Muscle of leg (tissue), 11 donors: Measurements from ENCODE around the gene ZNF503. TPM values are rescaled to one million over a fixed set of nuclear protein-coding genes. Genes with fewer than 3 reads are reported as not detected.
A peak's percentile ranks its signal among the peaks of the same experiment; 100 is the strongest.

Experiments used
- DNase-seq: peaks from one replicate; pipeline ENCODE4 v3.0.0; 2013
- H3K27ac ChIP-seq: one replicate; pipeline ENCODE4 v1.5.1; 2013; ENCODE audit warnings: mild to moderate bottlenecking, low read length, control low read depth
- H3K27me3 ChIP-seq: one replicate; pipeline ENCODE4 v1.6.1; 2013; ENCODE audit warnings: low read length; ENCODE audit not compliant: control insufficient read depth, insufficient read depth
- H3K36me3 ChIP-seq: one replicate; pipeline ENCODE4 v1.6.1; 2013; ENCODE audit warnings: low read length; ENCODE audit not compliant: control insufficient read depth, insufficient read depth
- H3K4me1 ChIP-seq: one replicate; pipeline ENCODE4 v1.6.1; 2013; ENCODE audit warnings: low read length; ENCODE audit not compliant: control insufficient read depth, insufficient read depth
- H3K4me3 ChIP-seq: one replicate; pipeline ENCODE4 v1.5.1; 2013; ENCODE audit warnings: low read length, control low read depth
- H3K9me3 ChIP-seq: replicated peaks from 2 replicates; pipeline ENCODE4 v1.6.1; 2013; ENCODE audit warnings: low read depth, low read length; ENCODE audit not compliant: control insufficient read depth
- WGBS: methylation state at CpG from one replicate; pipeline ENCODE4 v1.1.5; 2013; ENCODE audit warnings: missing lambda C conversion rate; ENCODE audit not compliant: insufficient coverage; 5-methylcytosine and 5-hydroxymethylcytosine counted together
- polyA plus RNA-seq, 8 donors: library from polyadenylated mRNA; unstranded; fragments of 120-200 nt; gene quantifications; one replicate each; pipeline versions ENCODE4 v1.2.1 to v1.2.3, GENCODE V29; 2013; ENCODE audit warnings: inconsistent platforms in 1 of 8, low replicate concordance in 1 of 8; ENCODE audit not compliant: insufficient read length in 8 of 8, insufficient read depth in 1 of 8
- total RNA-seq: library from RNA; stranded (reverse); fragments of 120-200 nt; gene quantifications from one replicate; pipeline ENCODE4 v1.2.4, GENCODE V29; 2013

Gene ZNF503
- total and polyA plus RNA-seq, 9 donors, result 3.6 to 19.1 (median 13.5) TPM

DNA sequence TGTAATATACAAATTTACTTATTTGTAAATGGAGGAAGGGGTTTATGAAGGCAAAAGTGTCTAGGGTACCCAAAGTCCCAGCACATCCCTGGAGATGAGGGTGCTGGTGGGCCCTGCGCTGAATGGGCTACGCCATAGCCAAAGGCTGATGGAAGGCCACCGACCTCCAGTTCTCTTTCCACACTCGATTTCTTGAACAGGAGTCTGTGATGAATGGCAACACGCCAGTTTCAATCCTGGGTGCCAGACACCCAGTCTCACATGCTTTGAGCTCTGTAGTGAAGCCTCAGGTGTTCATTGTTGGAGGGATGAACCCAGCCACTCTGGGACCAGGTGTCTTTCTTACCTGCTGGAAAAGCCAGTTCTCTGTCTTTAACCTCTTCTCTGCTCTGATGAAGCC, 30.6 kb upstream of the ZNF503 start:
- 95% methylated on average over 3 of the region's 5 CpGs for WGBS
- DNase-seq, result no peak
- H3K4me3 ChIP-seq, result no peak overlapping the region
- peaks cover 19% of the 10 kb centered on the region for H3K4me1 ChIP-seq
- H3K27ac ChIP-seq, result no peak overlapping the region
- no peaks in the 10 kb centered on the region for H3K9me3 ChIP-seq
- H3K27me3 ChIP-seq, result peaks cover 20% of the 10 kb centered on the region
- H3K36me3 ChIP-seq, result no peaks in the 10 kb centered on the region

DNA sequence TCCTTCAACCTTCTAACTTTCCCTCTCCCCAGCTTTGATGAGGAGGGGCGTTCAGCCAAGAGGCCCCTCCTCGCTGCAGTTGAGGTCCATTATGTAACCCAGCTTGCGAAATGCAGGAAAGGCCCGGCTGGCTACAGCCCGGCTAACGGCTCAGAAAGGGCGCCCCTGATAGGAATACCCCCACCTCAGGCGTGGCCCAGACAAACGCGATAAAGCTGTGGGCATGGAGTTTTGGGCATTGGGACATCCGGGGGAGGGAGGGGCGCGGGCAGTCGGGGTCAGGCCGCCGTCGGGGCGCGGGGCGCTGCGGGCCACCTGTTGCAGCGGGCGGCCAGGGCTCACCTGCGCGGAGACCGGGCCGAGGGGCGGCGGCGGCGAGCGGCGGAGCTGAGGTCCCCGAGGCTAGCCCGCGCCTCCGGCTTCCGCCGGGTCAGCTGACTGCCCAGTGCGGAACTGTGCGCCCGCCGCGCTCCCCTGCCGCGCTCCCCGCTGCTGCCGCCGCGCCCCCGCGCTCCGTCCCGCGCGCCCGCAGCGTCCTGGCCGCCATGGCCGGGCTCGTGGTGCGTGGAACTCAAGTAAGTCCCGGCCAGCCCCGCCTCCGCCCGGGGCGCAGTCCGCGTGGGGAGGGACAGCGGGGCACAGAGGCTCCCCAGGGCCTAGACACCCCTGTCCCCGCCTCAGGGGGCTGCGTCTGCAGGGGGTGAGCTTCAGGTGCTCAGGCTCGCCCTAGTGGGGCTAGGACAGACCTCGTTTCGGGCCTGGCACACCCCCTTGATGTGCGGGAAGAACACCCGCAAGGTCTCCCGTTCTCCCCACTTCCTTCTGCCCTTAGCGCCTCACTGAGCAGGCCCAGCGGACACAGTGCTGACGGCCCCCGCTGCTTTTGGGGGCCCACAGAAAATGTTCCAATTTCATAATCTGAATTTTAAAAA, 29.9 kb upstream of the ZNF503 start, which contains the start of gene LRMDA:
LRMDA (plus strand) TSS at position 445 of the 932 bp plus-strand sequence.
- H3K4me3 ChIP-seq, result peak within 1 kb of the TSS; percentile 50
- peaks cover 19% of the 10 kb centered on the region for H3K4me1 ChIP-seq
- H3K27me3 ChIP-seq, result peaks cover 20% of the 10 kb centered on the region
- no peaks in the 10 kb centered on the region for H3K36me3 ChIP-seq
- peak; percentile 61 for DNase-seq
- H3K27ac ChIP-seq, result peak within 1 kb of the TSS; percentile 47
- no peaks in the 10 kb centered on the region for H3K9me3 ChIP-seq
- WGBS, result 3% methylated on average over 74 of the region's 82 CpGs

DNA sequence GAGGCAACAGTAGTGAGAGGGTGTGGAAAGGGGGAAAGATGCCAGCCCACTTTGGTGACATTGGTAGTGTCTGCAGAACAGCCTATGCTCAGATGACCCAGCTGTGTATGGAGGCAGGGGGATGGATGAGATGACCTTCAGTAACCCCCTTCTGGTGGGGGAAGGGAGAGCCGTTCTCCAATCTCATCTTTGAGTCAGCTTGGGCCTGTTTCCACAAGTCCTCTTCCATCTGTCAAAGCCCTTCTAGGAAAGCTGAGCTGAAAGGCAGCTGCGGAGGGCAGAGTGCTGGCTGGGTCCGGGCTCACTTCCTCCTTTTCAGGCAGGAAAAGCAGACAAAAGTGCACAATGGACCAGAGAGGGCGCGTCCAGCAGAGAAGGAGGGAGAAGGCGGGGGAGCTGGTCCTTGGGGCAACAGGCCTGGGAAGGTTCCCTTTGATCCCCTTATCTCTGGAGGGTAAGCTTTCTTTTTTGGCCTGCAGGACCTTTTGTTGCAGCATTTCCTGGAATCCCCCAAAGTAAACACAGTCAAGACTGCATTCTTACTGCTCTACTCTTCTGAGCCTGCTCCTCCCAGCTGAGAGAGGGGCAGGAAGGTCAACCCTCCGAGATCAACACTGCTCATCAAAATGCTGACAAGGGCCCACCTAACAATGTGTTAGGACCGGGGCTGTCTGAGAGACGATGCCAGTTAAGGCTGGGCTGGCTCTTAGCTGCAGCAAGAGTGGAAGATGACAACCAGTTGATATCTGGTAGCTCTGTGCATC, 28.6 kb upstream of the ZNF503 start:
- H3K9me3 ChIP-seq, result no peaks in the 10 kb centered on the region
- H3K4me1 ChIP-seq, result peaks cover 19% of the 10 kb centered on the region
- H3K36me3 ChIP-seq, result no peaks in the 10 kb centered on the region
- no peak overlapping the region for H3K4me3 ChIP-seq
- peak; percentile 73 for DNase-seq
- WGBS, result 42% methylated on average over 8 of the region's 9 CpGs
- peaks cover 20% of the 10 kb centered on the region for H3K27me3 ChIP-seq
- peak overlapping the region; percentile 47 for H3K27ac ChIP-seq

DNA sequence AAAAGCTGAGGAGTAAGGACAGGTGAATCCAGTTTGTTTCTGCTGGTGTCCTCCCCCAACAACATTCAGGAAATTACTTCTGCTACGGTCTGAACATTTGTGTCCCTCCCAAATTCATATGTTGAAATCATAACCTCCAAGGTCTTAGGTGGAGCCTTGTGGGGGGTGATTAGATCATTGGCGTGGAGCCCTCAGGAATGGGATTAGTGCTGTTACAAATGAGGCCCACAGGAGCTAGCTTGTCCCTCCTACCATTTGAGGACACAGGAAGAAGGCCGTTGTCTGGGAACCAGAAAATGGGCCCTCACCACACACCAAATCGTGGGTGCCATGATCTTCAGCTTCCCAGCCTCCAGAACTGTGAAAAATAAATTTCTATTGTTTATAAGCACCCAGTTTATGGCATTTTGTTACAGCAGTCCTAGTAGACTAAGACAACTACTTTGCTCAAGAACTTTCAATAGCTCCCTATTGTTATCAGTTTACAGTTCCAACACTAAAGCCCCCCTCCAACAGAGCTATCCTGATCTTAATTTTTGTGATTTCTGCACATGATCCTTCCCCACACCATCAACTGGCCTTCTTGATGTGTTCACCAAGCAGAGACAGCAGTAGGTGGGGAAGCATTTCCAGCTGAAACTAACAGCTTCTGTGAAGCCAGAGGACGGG, 27.7 kb upstream of the ZNF503 start:
- H3K27me3 ChIP-seq, result peaks cover 16% of the 10 kb centered on the region
- peaks cover 22% of the 10 kb centered on the region for H3K4me1 ChIP-seq
- WGBS, result 78% methylated on average over 1 of the region's 5 CpGs
- no peak overlapping the region for H3K4me3 ChIP-seq
- no peak overlapping the region for H3K27ac ChIP-seq
- no peak for DNase-seq
- H3K36me3 ChIP-seq, result no peaks in the 10 kb centered on the region
- no peaks in the 10 kb centered on the region for H3K9me3 ChIP-seq

DNA sequence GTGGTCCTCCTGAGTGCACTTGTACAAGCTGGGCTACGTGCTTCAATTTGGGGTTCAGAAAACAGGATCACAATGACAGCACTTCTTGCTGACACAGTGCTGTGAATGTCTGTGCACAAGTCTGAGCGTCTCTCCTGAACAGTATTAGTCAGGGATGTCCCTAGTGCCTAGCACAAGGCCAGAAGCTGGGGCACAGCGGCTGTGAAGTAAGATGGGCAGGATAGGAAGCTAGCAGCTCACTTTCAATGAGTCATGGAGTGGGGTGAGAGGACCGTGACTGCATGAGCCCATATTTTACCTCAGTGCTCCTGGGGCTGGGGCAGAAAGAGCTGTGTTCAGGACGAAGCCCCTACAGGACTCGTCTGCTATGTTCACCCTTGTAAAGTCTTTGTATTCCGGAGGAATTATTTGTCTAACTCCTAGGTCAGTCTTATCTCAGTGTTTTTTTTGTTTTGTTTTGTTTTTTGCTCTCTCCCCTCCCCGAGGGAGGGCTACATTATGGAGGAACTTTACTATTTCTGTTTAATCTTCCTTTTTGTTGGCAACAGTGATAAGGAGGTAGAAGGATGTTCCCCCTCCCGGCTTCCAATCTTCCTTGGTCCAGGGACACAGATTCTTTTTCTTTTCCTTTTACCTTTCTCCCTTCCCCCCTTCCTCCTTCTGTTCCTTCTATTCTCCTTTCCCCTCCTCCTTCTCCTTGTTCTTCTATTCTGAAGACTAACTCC, 27.0 kb upstream of the ZNF503 start:
- H3K4me1 ChIP-seq, result peaks cover 22% of the 10 kb centered on the region
- DNase-seq, result no peak
- H3K27ac ChIP-seq, result no peak overlapping the region
- H3K36me3 ChIP-seq, result no peaks in the 10 kb centered on the region
- 63% methylated on average over 4 of the region's 9 CpGs for WGBS
- no peaks in the 10 kb centered on the region for H3K9me3 ChIP-seq
- peaks cover 15% of the 10 kb centered on the region for H3K27me3 ChIP-seq
- no peak overlapping the region for H3K4me3 ChIP-seq

DNA sequence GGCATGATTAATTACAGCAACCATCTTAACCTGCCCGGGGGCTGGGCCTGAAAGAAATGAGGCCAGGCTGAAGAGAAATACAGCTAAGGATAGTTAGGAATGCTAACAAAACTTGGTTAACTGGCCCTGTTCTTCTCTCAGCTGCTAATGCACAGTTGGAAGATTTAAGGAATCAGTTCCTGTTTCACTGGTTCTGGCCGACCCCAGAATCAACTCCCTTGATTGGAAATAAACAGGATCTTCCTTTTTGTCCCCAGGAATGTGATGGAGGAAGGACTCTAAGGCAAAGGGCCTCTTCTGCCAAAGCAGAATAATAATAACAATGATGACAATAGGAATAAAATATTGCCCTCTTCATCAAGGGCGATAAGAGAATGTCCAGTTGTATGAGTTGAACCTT, 26.4 kb upstream of the ZNF503 start:
- WGBS, result no CpG with 5 or more reads among the region's 3 CpGs
- Histone ChIP-seq H3K27ac (peak overlapping the region; percentile 47), H3K36me3 (no peaks in the 10 kb centered on the region), H3K27me3 (peaks cover 14% of the 10 kb centered on the region), H3K4me1 (peaks cover 22% of the 10 kb centered on the region), H3K4me3 (no peak overlapping the region), H3K9me3 (no peaks in the 10 kb centered on the region)
- DNase-seq, result no peak

DNA sequence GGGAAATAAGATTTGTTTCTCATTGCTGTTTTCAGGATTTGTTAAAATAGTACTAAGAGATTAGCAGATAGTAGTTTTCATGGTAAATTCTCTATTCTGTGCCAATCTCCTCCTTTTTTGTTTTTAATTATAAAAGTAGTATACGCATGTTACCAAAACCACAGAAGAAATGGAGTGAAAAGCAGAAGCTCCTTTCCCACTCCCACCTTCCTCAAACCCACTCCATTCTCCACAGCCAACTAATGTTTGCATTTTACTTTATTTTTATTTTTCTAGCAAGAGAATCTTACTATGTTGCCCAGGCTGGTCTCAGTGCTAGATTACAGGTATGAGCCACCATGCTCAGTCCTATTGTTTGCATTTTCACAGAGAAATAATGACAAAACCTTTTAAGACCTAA, 25.3 kb upstream of the ZNF503 start:
- Histone ChIP-seq H3K27me3 (peaks cover 6% of the 10 kb centered on the region), H3K9me3 (no peaks in the 10 kb centered on the region), H3K27ac (no peak overlapping the region), H3K4me3 (no peak overlapping the region), H3K36me3 (no peaks in the 10 kb centered on the region), H3K4me1 (peaks cover 21% of the 10 kb centered on the region)
- no CpG with 5 or more reads among the region's 1 CpG for WGBS
- no peak for DNase-seq

DNA sequence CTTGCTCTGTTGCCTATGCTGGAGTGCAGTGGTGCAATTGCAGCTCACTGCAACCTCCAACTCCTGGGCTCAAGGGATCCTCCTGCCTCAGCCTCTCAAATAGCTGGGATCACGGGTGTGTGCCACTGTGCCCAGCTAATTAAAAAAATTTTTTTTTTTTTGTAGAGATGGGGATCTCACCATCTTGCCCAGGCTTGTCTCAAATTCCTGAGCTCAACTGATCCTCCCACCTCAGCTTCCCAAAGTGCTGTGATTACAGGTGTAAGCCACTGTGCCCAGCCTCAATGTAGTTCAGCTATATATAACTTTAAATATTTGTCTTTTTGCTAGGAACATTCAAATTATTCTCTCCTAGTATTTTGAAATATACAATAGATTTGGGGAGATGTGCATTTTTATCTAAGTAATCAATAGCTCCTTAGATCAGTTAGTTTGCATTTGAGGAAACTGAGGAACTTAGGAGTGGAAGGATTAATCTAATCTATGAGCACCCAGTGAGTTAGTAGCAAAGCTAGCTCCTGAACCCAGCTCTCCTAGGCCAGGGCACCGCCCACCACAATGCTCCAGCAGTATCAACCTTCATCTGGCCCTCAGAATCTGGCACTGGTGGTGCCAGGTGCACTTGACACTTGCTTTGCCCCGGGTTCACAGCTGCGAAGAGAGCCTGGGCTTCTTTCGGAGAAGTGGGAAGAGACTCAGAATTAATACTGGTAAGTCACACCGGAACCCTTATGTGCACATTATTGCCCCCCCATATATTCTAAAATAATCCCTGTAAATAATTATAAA, 23.9 kb upstream of the ZNF503 start:
- no peaks in the 10 kb centered on the region for H3K9me3 ChIP-seq
- H3K4me1 ChIP-seq, result peaks cover 10% of the 10 kb centered on the region
- no peaks in the 10 kb centered on the region for H3K36me3 ChIP-seq
- no peak overlapping the region for H3K27ac ChIP-seq
- peaks cover 4% of the 10 kb centered on the region for H3K27me3 ChIP-seq
- no peak overlapping the region for H3K4me3 ChIP-seq
- DNase-seq, result no peak
- WGBS, result 83% methylated on average over 1 of the region's 6 CpGs

DNA sequence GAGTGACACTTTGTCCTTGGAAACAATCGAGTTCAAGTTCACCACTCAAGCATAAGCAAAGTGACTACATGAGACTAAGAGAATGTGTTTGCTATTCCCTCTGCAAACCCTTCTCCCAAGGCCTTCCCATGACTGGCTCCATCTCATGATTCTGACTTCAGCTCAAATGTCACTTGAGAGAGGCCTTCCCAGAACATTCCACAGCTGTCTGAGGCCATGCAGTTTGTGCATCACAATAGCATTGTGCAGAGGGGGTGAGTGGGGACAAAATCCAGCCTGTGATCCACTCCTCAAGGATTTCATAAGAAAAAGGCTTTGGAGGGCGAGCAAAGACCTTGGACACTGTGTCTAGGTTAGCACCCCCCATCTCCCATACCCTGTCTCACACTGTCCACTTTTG, 23.0 kb upstream of the ZNF503 start:
- Histone ChIP-seq H3K36me3 (no peaks in the 10 kb centered on the region), H3K4me3 (no peak overlapping the region), H3K9me3 (no peaks in the 10 kb centered on the region), H3K4me1 (peaks cover 3% of the 10 kb centered on the region), H3K27me3 (peaks cover 2% of the 10 kb centered on the region), H3K27ac (no peak overlapping the region)
- WGBS, result no CpG with 5 or more reads among the region's 2 CpGs
- no peak for DNase-seq
